GM19397 (cell line): ENCODE data around the gene NHERF2.
"Not testable (repeated sequence)": the region's sequence is repeated elsewhere in the genome, so short reads cannot be mapped to it uniquely, and the experiment has no call there.

Experiments used
- ATAC-seq: cut with Tn5 transposase; IDR thresholded peaks from one replicate; pipeline ENCODE4 v1.9.1; 2021; ENCODE audit warnings: mild to moderate bottlenecking, moderate library complexity; ENCODE audit not compliant: unreplicated experiment

The NHERF2 gene

DNA sequence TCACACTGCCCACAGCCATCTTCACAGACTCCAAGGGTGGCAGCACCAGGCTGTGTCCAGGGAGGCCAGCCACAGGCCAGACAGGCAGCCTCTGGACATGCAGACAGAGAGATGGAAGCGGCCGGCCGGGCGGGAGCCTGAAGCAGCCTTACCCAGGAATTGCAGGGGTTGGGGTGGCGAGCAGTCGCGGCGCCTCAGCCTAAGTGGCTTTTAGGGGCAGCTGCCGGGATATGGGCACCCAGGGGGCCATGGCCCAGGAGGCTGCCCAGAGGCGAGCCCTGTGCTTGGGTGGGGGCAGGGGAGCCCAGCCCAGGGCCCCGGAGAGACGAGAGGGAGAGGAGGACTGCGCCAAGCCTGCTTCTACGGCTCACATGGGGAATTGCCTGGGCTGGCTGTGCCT, 1.5 kb upstream of the NHERF2 start:
- no peak for ATAC-seq

DNA sequence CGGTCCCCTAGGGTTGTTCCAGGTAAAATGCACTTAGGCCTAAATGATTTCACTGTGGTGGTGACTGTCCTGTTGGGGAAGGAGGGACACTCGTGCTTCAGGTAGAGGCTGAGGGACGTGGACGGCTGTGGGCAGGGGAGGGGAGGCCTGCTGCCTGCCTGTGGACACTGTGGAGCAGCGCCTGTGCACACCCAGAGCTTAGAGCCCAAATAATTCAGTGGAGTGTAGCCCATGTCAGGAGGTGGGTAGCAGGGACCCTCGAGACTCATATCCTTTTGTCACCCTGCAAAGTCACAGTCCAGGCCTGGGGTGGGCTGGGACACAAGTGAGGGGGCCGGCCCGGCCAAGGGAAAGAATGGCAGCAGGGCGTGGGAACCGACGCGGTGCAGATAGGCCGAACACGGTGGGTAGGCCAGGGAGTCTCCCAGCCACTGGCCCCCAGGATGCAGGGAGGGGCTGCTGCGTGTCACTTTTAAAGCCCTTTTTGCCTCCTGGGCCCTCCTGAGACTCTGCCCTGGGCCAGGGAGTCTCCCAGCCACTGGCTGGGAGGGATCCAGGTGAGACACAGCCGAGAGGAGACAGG, 733 bp upstream of the NHERF2 start:
- ATAC-seq: no peak

DNA sequence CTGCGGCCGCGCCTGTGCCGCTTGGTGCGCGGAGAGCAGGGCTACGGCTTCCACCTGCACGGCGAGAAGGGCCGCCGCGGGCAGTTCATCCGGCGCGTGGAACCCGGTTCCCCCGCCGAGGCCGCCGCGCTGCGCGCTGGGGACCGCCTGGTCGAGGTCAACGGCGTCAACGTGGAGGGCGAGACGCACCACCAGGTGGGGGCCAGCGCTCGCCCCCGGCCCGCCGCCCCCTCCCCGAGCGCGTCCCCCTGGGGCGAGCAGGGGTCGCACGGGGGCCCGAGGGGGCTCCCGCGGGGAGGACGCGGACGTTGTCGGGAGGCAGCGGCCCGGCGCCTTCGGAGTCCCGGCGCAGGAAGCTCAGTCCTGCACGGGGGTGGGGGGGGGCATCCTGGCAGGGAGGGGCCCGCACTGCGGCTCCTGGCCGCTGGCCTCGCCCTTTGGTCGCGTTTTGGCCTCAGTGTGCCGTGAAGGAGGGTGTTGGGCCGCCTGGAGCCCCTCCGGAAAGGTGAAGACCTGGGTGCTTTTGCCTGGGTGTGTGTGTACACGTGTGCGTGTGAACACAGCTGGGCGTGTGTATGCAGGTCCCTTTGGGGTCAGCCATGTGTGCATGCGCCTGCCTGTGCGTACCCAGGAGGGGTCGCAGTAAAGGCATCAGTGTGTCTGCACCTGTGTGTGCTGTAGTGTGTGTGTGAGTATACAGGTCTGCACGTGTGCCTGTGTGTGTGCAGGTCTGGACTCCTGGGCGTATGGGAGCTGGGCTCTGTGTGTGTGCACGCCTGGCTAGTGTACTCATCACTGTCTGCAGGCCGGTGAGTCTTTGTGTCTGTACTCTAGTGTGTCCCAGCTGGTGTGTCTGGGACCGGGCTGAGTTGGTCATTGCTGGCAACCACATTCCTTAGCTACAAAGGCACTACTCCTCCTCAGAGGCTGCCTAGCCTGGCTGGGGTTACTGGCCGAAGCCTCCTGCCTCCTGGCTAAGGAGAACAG, 615 bp downstream of the NHERF2 start:
- ATAC-seq: no peak

DNA sequence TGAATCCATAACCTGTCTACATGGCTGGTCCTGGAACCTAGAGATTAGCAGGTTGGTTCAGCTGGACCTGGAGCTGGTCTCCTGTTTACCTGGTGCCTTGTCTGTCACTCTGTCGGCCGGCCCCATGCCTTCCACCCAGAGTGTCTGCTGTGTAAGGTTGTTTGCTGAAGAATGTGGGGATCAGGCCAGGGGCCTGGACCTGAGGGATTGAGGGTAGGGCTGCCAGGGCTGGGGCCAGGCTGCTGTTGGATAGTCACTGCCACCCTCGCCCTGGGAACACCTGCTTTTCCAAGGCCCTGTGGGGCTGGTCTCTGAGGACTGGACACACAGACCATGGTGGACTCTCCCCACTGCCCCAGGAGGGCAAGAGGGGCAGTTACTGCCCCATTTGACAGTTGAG, 1.4 kb downstream of the NHERF2 start:
- no peak for ATAC-seq

DNA sequence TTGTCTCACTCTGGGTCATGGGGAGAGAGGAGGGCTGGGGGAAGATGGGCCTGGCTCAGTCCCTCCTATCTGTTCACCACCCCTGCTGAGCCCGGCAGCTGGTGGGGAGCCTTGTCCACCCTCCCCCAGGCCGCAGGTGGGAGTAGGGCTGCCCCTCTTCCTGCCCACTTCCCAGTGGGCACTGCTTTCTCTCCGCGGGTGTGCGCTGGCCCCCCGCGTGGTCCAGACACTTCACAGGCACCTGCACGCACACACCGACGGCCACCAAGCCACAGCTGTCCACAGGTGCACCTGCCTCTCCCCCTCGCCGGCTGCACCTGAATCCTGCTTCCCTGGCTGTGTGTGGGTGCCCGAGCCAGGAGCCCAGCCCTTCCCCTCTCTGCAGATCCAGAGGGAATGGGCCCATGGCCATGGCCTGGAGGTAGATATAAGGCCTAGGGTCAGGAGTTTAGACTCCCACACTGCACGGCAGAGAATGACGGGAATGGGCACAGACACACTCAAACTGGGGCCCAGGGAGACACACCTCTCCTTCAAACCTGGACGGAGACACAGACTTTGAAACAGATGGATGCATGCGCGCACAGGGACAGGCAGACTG, 2.0 kb downstream of the NHERF2 start:
- no peak for ATAC-seq

DNA sequence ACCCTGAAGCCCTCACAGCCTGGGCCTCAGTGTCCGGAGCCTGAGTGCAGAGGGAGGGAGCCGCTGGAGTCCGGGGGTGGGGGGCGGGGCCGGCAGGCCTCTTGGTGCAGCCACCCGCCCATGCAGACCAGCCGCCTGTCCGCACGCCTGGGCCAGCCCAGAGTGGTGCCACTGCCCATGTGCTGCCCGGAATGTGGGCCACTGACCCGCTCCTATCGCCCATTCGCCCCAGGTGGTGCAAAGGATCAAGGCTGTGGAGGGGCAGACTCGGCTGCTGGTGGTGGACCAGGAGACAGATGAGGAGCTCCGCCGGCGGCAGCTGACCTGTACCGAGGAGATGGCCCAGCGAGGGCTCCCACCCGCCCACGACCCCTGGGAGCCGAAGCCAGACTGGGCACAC, 2.6 kb downstream of the NHERF2 start:
- no peak for ATAC-seq

DNA sequence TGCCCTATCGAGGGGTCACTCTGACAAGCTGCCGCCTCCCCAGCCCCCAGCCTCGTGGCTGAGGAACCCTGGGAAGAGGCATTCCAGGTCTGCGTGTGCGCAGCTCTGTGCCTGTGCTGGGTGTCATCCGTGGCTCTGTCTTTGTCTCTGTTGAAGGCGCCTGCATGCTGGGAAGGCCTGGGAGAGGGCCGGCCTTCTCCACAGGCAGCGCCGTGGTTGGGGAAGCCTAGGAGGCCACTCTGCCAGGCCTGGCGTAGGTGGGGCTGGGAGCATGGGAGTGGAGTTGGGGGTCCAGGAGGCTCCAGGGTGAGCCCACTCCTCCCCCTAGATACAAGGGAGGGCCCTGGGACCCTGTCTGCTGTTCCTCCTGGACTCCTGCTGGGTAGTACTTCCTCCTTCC, 3.3 kb downstream of the NHERF2 start:
- ATAC-seq: no peak

DNA sequence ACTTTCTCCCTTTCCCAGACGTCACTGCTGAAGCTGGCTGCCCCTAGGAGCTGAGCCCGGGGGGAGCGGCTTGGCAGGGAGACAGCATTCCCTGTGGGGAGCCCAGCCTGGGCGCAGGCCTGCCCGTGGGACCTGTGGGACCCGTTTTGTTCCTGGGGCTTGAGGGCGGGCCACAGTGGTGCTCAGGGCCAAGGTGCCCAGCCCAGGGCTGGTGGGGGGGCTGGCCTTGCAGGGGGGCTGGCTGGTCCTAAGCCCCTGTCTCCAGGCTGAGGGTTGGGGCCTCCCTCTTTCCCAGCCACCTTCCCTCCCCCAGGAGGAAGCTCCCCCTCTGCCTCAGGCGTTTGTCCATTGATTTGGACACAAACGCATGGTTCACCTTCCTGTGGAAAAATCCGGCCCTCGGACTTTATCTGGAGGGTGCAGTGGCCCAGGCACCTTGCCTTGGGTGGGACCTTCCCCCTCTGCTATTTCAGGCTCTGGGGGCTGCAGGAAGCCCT, 4.4 kb downstream of the NHERF2 start:
- ATAC-seq: no peak

DNA sequence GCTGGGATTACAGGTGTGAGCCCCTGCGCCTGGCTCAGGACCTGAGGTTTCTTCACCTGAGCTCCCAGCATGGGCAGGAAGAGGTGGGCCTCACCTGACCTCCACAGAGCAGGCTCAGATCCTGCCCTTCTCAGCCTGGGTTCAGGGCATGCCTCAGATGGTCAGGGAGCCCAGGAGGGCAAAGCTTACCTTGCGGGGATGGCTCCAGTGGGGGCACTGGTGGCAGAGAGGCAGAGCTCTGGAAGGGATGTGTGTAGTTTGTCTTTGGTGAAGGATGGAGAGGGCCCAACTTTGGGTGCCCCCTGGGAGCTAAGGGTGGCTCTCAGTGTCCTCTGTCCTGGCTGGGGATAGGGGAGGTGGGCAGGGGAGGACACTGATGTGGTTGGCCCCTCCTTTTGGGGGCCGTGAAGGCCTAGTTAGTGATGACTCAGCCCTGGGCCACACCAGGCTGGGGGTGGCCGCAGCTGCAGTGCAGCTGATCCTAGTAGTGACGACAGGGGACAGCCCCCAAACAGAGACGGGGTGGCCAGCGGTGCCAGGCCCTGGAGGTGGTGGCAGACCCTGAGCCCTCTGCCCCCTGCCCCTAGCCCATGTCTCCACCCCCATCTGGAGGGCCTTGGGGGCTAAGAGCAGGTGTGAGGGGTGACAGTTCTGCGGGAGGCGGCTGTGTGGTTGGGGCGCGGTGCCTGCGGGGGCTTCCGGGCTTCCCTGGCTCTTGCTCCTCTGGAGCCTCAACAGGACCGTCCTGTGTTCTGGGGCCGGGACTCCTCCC, 5.8 kb downstream of the NHERF2 start:
- no peak for ATAC-seq

DNA sequence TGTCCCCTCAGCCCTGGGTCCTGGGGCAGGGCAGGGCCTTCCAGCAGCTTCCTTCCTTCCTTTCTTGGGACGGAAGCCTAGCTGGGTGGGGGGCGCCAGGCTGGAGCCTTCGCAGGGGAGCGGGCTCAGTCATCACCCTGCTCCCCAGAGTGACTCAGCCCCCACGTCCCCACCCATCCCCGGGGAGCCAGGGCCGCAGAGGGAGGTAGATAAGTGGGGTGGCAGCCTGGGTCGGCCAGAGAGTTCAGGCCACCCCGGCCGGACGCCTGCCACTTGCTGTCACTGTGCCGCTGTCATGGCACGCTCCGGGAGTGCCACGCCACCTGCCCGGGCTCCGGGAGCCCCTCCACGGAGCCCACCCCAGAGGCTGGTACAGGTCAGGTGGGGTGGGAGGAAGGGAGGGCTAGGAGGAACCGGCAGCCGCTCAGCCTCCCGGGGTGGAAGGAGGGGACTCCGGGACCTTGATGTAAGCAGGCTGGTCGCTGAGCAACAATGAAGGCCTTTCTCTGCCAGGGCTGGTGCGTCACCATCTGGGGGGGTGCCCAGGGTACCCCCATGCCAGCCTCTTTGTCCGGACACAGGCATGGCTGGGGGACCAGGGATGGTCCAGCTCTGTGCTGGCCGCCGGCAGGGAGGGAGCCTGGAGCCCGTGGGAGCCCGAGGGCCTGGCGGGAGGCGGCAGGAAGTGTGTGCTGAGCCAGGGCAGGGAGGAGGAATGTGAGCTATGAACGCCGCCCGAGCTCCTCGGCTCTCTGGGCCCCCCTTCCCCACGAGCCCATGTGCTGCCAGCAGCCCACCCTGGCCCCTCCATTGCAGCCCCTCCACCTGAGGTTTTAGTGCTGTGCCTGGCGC, 6.6 kb downstream of the NHERF2 start:
- ATAC-seq: no peak

DNA sequence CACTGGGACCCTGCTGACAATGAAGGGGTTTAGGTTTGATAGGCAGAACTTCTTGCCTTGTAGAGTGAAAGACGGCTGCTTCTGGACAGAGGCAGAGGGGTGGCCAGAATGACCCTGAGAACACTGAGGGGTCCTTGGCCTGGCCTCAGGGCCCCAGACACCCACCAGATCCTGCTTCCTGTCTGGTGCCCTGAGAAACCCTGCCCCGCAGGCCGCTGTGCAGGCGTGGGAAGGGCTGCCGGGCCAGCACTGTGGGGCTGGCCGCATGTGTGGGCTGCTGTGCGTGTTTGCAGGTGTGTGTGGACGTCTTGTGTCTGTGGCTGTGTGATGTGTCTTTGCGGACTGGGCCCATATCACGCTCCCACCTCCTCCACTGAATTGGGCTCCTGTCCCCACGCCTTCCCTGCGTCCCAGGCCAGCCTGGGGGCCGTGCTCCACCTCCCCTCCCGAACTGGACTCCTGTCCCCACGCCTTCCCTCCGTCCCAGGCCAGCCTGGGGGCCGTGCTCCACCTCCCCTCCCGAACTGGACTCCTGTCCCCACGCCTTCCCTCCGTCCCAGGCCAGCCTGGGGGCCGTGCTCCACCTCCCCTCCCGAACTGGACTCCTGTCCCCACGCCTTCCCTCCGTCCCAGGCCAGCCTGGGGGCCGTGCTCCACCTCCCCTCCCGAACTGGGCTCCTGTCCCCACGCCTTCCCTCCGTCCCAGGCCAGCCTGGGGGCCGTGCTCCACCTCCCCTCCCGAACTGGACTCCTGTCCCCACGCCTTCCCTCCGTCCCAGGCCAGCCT, 7.4 kb downstream of the NHERF2 start:
- ATAC-seq: not testable (repeated sequence)

DNA sequence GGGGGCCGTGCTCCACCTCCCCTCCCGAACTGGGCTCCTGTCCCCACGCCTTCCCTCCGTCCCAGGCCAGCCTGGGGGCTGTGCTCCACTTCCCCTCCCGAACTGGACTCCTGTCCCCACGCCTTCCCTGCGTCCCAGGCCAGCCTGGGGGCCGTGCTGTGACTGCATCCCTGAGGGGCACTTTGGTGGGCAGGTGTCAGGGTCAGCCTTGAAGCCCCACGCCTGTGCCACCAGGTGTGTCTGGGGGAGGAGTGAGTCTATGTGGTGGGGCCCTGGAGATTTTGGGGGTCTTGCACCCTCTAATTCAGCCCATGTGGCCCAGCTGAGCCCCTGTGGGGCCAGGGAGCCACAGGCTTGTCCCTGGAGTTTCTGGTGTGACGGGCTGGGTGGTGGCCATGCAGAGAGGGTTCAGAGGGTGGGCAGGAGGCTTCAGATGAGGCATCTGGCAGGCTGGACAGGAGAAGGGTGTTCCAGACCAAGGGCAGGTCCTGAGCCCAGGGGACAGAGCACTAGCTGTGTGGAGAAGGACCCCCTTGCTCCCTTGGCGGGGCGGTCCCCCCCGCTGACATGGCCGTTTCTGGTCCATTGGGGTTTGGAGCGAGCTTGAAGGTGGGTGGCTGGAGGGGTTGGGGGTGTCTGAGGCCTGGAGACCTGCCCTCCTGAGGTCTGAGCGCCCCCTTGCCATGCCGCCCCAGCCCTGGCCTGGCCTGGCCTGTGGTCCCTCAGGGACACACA, 8.2 kb downstream of the NHERF2 start:
- no peak for ATAC-seq

DNA sequence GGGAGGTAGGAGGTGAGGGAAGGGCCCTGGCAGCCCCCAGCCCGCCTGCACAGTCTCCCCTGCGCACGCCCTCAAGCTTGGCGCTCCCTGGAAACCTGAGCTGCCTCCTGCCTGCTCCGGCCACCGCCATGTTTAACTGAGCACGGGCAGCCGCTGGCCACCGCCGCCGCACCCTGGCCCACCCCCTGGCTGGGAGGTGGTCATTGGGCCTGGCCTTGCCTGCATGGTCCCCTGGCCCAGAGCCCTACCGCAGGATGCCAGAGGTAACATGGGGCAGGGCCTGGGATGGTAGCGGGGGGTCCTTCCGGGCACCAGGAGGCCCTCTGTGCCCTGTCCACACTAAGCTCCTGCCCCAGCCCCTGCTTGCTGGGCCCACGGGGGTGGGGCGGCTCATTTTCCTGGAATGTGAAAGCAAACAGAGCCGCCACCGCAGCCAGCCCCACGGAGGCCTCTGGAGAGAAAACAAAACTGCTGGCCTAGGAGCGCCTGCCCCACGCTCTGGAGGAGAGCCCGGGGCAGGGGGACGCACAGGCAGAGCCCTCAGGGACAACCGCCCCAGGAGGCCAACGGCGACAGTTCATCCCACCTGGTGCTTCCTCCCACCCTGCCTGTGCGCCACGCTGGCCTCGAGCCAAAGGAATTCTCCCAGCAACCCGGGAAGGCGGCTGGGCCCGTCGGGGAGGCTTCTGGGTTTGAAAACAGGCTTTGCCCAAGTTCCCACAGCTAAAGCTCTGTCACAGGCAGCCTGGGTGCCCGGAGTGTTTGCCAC, 8.9 kb downstream of the NHERF2 start:
- ATAC-seq: no peak

DNA sequence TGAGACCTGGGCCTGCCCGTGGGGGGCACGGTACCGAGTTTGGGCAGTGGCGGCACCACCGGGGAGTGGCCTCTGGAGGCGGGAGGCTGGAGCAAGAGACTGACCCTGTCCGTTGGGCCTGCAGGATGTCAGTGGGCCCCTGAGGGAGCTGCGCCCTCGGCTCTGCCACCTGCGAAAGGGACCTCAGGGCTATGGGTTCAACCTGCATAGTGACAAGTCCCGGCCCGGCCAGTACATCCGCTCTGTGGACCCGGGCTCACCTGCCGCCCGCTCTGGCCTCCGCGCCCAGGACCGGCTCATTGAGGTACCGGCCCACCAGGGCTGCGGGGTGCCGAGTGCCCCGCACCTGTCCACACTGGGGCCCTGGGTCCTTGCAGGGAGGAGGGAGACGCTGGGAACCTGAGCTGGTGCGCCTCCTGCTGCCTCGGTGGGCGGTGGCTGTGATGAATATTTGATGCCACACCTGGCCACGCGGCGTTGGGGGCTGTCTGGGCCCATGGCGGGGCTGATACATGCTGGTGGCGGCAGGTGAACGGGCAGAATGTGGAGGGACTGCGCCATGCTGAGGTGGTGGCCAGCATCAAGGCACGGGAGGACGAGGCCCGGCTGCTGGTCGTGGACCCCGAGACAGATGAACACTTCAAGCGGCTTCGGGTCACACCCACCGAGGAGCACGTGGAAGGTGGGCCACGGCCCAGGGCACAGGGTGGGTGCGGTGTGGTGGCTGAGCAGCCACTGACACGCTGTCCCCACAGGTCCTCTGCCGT, 9.7 kb downstream of the NHERF2 start:
- ATAC-seq: no peak

DNA sequence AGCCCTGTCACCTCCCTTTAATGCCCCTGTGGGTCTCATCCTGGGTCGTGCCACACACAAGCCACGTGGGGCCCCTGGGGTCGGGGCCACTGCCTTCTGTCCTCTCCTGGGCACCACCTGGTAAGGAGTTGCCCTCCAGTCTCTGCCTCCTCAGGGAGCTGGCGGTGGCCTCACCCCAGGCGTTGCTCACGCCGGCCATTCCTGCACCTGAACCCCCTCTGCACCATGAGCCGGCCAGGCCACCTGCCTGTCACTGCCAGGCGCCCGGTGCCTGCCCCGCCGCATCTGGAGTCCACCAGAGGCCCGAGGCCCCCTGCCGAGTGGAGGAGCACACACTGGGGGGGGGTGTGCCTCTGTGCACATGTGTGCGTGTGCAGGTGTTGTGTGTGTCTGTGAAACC, 10.4 kb downstream of the NHERF2 start:
- ATAC-seq: no peak

DNA sequence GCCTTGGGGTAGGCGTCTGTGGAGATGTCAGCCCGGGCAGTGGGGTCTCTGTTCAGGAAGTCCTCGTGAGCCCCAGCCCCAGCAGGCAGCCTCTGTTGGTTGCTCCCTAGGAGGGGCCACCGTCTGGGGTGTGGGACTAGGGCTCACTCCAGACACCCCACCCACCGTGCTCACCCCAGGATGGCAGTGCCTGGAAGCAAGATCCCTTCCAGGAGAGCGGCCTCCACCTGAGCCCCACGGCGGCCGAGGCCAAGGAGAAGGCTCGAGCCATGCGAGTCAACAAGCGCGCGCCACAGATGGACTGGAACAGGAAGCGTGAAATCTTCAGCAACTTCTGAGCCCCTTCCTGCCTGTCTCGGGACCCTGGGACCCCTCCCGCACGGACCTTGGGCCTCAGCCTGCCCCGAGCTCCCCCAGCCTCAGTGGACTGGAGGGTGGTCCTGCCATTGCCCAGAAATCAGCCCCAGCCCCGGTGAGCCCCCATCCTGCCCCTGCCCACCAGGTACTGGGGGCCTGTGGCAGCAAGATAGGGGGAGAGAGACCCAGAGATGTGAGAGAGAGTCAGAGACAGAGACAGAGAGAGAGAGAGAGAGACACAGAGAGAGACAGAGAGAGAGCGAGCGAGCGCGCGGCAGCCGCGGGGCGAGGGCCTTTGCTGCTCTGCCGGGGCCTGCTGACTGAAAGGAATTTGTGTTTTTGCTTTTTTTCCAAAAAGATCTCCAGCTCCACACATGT, 11.1 kb downstream of the NHERF2 start:
- no peak for ATAC-seq
